ENCODE measurements around the gene B9D2.

Gene B9D2

GRCh38 chr19:41307090-41307875 lies 56.7 kb downstream of the B9D2 start:
- Mint-ChIP-seq H3K4me1 (ENCODE audit: low read depth) (peaks cover 88% of the 10 kb centered on the region), H3K27me3 (no peaks in the 10 kb centered on the region), H3K36me3 (peaks cover 8% of the 10 kb centered on the region), H3K4me3 (peak overlapping the region; percentile 81), H3K9me3 (ENCODE audit: low read depth) (no peaks in the 10 kb centered on the region), H3K27ac (peak overlapping the region; percentile 97)

- no peaks in the 10 kb centered on the region for H3K27me3 Mint-ChIP-seq
- H3K4me1 Mint-ChIP-seq (ENCODE audit: low read depth): peaks cover 91% of the 10 kb centered on the region
- peaks cover 11% of the 10 kb centered on the region for H3K36me3 Mint-ChIP-seq
- H3K27ac Mint-ChIP-seq: peak overlapping the region; percentile 97
- peak overlapping the region; percentile 81 for H3K4me3 Mint-ChIP-seq
- no peaks in the 10 kb centered on the region for H3K9me3 Mint-ChIP-seq (ENCODE audit: low read depth)
Measured at GRCh38 chr19:41305927-41306793, 57.8 kb downstream of the B9D2 start.

- Mint-ChIP-seq H3K36me3 (peaks cover 13% of the 10 kb centered on the region), H3K4me3 (peak overlapping the region; percentile 20), H3K9me3 (ENCODE audit: low read depth) (no peaks in the 10 kb centered on the region), H3K4me1 (ENCODE audit: low read depth) (peaks cover 94% of the 10 kb centered on the region), H3K27me3 (no peaks in the 10 kb centered on the region), H3K27ac (peak overlapping the region; percentile 85)
Measured at GRCh38 chr19:41304706-41305483, 59.1 kb downstream of the B9D2 start.
